ENCODE results near the gene RNF145.
"Not testable (repeated sequence)": the region's sequence is repeated elsewhere in the genome, so short reads cannot be mapped to it uniquely, and the experiment has no call there.

DNA sequence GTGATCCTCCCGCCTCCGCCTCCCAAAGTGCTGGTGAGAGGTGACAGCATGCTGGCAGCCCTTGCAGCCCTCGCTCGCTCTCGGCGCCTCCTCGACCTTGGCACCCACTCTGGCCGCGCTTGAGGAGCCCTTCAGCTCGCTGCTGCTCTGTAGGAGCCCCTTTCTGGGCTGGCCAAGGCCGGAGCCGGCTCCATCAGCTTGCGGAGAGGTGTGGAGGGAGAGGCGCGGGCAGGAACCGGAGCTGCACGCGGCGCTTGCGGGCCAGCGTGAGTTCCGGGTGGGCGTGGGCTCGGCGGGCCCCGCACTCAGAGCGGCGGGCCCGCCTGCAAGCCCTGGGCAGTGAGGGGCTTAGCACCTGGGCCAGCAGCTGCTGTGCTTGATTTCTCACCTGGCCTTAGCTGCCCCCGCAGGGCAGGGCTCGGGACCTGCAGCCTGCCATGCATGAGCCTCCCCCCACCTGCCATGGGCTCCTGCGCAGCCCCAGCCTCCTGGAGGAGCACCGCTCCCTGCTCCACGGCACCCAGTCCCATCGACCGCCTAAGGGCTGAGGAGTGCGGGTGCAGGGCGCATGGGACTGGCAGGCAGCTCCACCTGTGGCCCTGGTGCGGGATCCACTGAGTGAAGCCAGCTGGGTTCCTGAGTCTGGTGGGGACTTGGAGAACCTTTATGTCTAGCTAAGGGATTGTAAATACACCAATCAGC is 90.2 kb downstream of the RNF145 start:
- TF ChIP-seq EZH2 (IDR thresholded peaks at IDR 0.05; ENCODE audit: borderline replicate concordance, low read length), result not testable (repeated sequence)
- TF ChIP-seq, protein P1, sequence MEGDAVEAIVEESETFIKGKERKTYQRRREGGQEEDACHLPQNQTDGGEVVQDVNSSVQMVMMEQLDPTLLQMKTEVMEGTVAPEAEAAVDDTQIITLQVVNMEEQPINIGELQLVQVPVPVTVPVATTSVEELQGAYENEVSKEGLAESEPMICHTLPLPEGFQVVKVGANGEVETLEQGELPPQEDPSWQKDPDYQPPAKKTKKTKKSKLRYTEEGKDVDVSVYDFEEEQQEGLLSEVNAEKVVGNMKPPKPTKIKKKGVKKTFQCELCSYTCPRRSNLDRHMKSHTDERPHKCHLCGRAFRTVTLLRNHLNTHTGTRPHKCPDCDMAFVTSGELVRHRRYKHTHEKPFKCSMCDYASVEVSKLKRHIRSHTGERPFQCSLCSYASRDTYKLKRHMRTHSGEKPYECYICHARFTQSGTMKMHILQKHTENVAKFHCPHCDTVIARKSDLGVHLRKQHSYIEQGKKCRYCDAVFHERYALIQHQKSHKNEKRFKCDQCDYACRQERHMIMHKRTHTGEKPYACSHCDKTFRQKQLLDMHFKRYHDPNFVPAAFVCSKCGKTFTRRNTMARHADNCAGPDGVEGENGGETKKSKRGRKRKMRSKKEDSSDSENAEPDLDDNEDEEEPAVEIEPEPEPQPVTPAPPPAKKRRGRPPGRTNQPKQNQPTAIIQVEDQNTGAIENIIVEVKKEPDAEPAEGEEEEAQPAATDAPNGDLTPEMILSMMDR (IDR thresholded peaks at IDR 0.05; ENCODE audit: low read length), result not testable (repeated sequence)

Measured in OCI-LY1 (cell line).